Kidney epithelial cell (primary cell): Measurements from ENCODE around the gene NUDT4. TPM values are rescaled to one million over a fixed set of nuclear protein-coding genes. Genes with fewer than 3 reads are reported as not detected.
"Not testable (repeated sequence)": the region's sequence is repeated elsewhere in the genome, so short reads cannot be mapped to it uniquely, and the experiment has no call there.

Experiments
- DNase-seq: peaks from one replicate; pipeline ENCODE4 v3.0.0-alpha.2; 2010; ENCODE audit warnings: low read depth
- H3K27me3 ChIP-seq: 2 replicates; pipeline ENCODE4 v1.6.0; 2011; ENCODE audit warnings: low read length; ENCODE audit not compliant: control insufficient read depth, insufficient read depth
- H3K36me3 ChIP-seq: 2 replicates; pipeline ENCODE4 v1.5.1; 2011; ENCODE audit warnings: low read length; ENCODE audit not compliant: control insufficient read depth, insufficient read depth
- H3K4me3 ChIP-seq: 2 replicates; pipeline ENCODE4 v1.5.1; 2011; ENCODE audit warnings: low read depth, mild to moderate bottlenecking, control low read depth, low read length
- total RNA-seq: library from RNA; depleted of rRNA; stranded (reverse); fragments of >200 nt; gene quantifications from 2 replicates; pipeline ENCODE4 v1.2.3, GENCODE V29; 2015
- TF ChIP-seq, protein P1 (sequence below): IDR thresholded peaks from 2 replicates; pipeline ENCODE4 v1.5.1; 2011; ENCODE audit warnings: mild to moderate bottlenecking, moderate library complexity, low read length, control low read depth, inconsistent platforms; ENCODE audit not compliant: insufficient read depth, poor library complexity, severe bottlenecking

NUDT4 gene
- total RNA-seq, 1 donor from 2014 or later: 33.6 TPM

- Histone ChIP-seq H3K4me3 (peak overlapping the region; percentile 75), H3K36me3 (no peaks in the 10 kb centered on the region), H3K27me3 (no peaks in the 10 kb centered on the region)
- no peak for DNase-seq
- TF ChIP-seq, protein P1, sequence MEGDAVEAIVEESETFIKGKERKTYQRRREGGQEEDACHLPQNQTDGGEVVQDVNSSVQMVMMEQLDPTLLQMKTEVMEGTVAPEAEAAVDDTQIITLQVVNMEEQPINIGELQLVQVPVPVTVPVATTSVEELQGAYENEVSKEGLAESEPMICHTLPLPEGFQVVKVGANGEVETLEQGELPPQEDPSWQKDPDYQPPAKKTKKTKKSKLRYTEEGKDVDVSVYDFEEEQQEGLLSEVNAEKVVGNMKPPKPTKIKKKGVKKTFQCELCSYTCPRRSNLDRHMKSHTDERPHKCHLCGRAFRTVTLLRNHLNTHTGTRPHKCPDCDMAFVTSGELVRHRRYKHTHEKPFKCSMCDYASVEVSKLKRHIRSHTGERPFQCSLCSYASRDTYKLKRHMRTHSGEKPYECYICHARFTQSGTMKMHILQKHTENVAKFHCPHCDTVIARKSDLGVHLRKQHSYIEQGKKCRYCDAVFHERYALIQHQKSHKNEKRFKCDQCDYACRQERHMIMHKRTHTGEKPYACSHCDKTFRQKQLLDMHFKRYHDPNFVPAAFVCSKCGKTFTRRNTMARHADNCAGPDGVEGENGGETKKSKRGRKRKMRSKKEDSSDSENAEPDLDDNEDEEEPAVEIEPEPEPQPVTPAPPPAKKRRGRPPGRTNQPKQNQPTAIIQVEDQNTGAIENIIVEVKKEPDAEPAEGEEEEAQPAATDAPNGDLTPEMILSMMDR: no peak
Measured at GRCh38 chr12:93378998-93379325, 1.2 kb downstream of the NUDT4 start.

- Histone ChIP-seq H3K4me3 (peak overlapping the region; percentile 75), H3K27me3 (no peaks in the 10 kb centered on the region), H3K36me3 (no peaks in the 10 kb centered on the region)
- DNase-seq: no peak
- TF ChIP-seq, protein P1: no peak
Measured at GRCh38 chr12:93379326-93379980, 1.7 kb downstream of the NUDT4 start.

DNA sequence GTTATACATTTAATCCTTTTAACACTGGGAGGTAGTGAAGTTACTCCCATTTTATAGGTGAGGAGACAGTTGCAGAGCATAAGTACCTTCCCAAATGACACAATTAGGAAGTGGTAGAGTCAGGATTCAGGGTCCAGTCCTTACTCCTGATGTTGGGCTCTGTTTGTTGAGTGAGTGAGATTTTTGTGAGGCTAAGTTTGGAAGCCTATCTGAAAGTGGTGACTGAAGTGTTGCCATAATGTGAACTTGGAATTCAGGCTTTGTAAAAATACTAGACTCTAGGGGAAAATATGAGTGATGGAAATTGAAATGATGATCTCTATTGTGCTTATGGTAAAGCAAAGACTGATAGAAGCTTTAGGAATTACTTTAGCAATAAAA is 2.2 kb downstream of the NUDT4 start:
- Histone ChIP-seq H3K27me3 (no peaks in the 10 kb centered on the region), H3K4me3 (peak overlapping the region; percentile 75), H3K36me3 (no peaks in the 10 kb centered on the region)
- no peak for DNase-seq
- TF ChIP-seq, protein P1: no peak

DNA sequence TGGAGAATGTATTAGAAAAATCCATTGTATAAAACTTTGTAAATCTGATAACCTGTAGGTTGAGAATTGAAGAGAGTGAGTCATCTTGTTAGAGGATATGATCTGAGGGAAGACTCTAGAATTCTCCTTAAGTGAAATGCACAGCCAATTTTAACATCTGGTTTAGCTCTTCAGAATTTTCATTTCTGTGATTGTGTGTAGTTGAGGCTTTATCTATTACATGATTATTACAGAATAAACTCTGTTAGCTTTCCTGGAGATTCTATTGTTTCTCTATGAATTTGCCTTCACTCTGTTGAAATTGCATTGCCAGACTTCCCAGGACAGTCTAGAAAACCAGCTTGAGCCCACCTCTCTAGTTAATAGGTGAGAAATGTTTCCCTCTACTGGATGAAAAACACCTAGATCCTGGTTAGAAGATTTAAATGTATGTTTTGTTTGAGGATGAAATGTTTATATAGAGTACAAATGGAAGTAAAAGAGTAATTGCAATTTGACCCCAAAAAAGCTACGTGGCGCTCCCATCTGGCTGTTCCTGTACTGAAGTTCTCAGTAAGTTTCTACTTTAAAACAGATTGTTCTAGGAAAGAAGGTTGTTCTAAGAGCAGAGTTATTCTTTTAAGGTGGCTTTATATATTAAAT is 2.9 kb downstream of the NUDT4 start:
- TF ChIP-seq, protein P1: peak; percentile 20
- DNase-seq: no peak
- H3K4me3 ChIP-seq: peak overlapping the region; percentile 75
- H3K27me3 ChIP-seq: no peaks in the 10 kb centered on the region
- no peaks in the 10 kb centered on the region for H3K36me3 ChIP-seq

GRCh38 chr12:93381161-93381975 is 3.6 kb downstream of the NUDT4 start:
- TF ChIP-seq, protein P1: no peak
- no peak for DNase-seq
- Histone ChIP-seq H3K4me3 (peak overlapping the region; percentile 75), H3K27me3 (no peaks in the 10 kb centered on the region), H3K36me3 (no peaks in the 10 kb centered on the region)

GRCh38 chr12:93381976-93382437 is 4.3 kb downstream of the NUDT4 start:
- not testable (repeated sequence) for H3K4me3 ChIP-seq, H3K36me3 ChIP-seq, H3K27me3 ChIP-seq, DNase-seq
